ENCODE measurements around the gene ARHGEF7.
"Not testable (repeated sequence)": the region's sequence is repeated elsewhere in the genome, so short reads cannot be mapped to it uniquely, and the experiment has no call there.

ARHGEF7 gene

GRCh38 chr13:111171112-111171511 lies 56.0 kb downstream of the ARHGEF7 start:
- DNase-seq (ENCODE audit: low read depth in 3 of 3, low spot score in 1 of 3), result no peak

GRCh38 chr13:111171629-111172028 lies 56.5 kb downstream of the ARHGEF7 start:
- DNase-seq (ENCODE audit: low read depth in 3 of 3, low spot score in 1 of 3), result no peak

- DNase-seq (ENCODE audit: low read depth in 3 of 3, low spot score in 1 of 3), result no peak
These were observed 59.4 kb downstream of the ARHGEF7 start for GRCh38 chr13:111174377-111175114.

GRCh38 chr13:111175372-111175771 lies 60.3 kb downstream of the ARHGEF7 start:
- DNase-seq (ENCODE audit: low read depth in 3 of 3, low spot score in 1 of 3), result no peak

GRCh38 chr13:111175935-111176334 lies 60.8 kb downstream of the ARHGEF7 start:
- no peak for DNase-seq (ENCODE audit: low read depth in 3 of 3, low spot score in 1 of 3)

- no peak for DNase-seq (ENCODE audit: low read depth in 3 of 3, low spot score in 1 of 3)
These were observed 61.3 kb downstream of the ARHGEF7 start for GRCh38 chr13:111176421-111176820.

DNA sequence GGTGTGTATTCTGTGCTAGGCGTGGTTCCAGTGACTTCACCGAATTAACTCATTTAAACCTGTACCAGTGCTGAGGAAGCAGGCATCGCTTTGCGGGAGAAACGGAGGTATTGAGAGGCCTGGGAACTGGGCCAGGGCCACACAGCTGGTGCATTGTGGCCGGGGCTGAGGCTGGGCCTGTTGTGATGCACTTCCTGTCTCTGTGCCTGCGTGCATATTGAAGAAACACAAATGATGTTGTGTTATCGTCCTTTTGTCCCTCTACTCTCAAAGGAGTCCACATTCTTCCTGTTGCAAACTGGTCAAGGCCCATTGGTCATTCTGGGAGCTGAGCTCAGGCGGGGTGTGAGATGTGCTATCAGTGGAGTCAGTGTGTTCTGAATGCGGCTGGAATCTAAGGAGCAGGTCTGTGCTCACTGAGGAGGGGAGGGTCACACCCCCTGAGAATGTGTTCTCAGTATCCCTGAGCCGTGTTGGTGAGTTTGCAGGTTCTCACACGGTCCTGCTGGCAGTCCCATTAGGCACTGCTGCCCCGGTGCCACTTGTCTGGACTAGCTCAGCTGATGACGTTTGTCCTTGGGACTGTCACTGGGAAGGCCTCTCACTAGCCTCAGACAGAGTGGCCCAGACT lies 62.1 kb downstream of the ARHGEF7 start:
- peak in 1 of 3 donors; percentile 7 for DNase-seq (ENCODE audit: low read depth in 3 of 3, low spot score in 1 of 3)

GRCh38 chr13:111177921-111178320 lies 62.8 kb downstream of the ARHGEF7 start:
- no peak for DNase-seq (ENCODE audit: low read depth in 3 of 3, low spot score in 1 of 3)

DNA sequence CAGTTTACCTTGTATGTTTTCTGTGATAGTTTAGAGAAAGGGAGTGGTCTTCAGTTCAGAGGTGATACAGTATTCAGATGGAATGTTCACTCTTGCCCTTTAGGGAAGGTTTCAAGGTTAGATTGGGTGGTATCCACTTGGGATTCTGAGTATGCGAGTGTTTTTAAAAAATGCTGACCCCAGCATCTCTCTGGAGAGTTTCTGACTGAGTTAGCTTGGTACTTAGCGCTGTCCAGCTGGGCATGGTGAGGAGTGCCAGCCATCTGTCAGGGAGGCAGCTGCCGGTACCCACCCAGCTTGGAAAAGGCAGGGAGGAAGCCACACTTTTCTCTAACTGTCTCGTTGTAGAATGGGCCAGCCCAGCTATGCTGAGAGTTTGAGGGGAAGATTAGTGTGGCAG lies 63.3 kb downstream of the ARHGEF7 start:
- no peak for DNase-seq (ENCODE audit: low read depth in 3 of 3, low spot score in 1 of 3)

- DNase-seq (ENCODE audit: low read depth in 3 of 3, low spot score in 1 of 3), result no peak
These were observed 65.0 kb downstream of the ARHGEF7 start for GRCh38 chr13:111179908-111180760.

DNA sequence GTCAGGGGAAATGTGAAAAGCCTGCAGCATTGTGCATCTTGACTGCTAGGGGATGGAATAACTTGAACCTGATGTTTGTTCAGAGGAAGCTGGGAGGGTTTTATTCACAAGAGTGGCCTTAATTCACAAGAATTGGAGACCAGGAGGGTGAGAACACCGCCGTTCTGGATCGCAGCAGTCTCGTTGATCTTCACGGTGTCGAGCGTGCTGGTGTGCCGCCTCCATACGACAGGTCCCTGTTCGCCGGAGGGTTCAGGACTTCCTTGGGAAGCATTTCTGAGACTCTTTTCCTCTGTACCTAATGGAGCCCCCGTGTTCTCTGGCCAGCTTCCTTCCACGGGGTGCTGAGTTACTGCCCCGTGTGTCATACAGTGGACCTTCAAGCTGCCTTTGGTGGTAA lies 66.9 kb downstream of the ARHGEF7 start:
- DNase-seq (ENCODE audit: low read depth in 3 of 3, low spot score in 1 of 3), result no peak

- DNase-seq (ENCODE audit: low read depth in 3 of 3, low spot score in 1 of 3), result no peak
These were observed 68.1 kb downstream of the ARHGEF7 start for GRCh38 chr13:111183087-111183645.

DNA sequence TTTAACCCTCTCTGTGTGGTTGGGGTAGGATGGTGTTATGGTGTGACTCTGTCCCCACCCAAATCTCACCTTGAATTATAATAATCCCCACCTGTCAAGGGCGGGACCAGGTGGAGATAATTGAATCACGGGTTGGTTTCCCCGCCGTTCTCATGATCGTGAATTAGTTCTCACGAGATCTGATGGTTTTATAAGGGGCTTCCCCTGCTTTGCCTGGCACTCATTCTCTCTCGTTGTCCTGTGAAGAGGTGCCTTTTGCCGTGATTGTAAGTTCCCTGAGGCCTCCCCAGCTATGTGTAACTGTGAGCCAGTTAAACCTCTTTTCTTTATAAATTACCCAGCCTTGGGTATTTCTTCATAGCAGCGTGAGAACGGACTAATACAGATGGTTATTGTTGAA lies 68.8 kb downstream of the ARHGEF7 start:
- no peak for DNase-seq (ENCODE audit: low read depth in 3 of 3, low spot score in 1 of 3)

- DNase-seq (ENCODE audit: low read depth in 3 of 3, low spot score in 1 of 3), result peak in 1 of 3 donors; percentile 16
These were observed 69.6 kb downstream of the ARHGEF7 start for GRCh38 chr13:111184458-111185401.

- DNase-seq (ENCODE audit: low read depth in 3 of 3, low spot score in 1 of 3), result no peak
These were observed 71.3 kb downstream of the ARHGEF7 start for GRCh38 chr13:111186305-111186935.

DNA sequence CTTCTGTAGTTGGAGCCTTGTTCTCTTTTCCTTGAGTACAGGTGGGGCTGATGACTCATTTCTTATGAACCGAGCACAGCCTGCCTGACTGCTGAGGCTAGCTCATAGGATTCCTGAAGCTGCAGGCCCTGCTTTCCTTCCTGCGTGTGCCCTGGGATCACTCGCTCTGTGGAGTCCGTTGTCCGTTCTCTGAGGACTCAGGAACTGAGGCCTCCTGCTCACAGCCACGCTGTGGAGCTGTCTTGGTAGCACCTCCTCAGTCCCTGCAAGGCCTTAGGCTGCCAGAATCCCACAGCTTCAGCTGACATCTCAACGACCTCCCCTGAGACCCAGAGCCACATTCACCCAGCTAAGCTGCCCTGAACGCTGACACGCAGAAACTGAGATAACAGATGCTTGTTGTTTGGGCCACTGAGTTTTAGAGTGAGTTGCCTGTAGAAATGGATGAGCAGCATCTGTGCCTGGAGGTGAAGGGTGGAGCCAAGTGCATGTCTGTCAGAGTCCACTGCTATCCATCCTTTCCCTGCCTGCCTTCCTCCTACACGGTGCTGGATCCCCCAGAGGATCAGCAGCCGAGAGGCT lies 72.9 kb downstream of the ARHGEF7 start:
- DNase-seq (ENCODE audit: low read depth in 3 of 3, low spot score in 1 of 3), result no peak

- DNase-seq (ENCODE audit: low read depth in 3 of 3, low spot score in 1 of 3), result peak in 2 of 3 donors; percentile 35 to 36
These were observed 74.0 kb downstream of the ARHGEF7 start for GRCh38 chr13:111189064-111189505.

DNA sequence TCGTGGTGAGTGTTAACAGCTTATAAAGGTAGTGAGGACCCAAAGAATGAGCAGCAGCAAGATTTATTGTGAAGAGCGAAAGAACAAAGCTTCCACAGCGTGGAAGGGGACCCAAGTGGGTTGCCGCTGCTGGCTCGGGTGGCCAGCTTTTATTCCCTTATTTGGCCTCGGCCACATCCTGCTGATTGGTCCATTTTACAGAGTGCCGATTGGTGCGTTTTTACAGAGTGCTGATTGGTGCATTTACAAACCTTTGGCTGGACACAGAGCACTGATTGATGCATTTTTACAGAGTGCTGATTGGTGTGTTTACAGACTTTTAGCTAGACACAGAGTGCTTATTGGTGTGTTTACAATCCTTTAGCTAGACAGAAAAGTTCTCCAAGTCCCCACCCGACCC lies 74.4 kb downstream of the ARHGEF7 start:
- not testable (repeated sequence) for DNase-seq (ENCODE audit: low read depth in 3 of 3, low spot score in 1 of 3)

GRCh38 chr13:111193223-111193622 lies 78.1 kb downstream of the ARHGEF7 start:
- not testable (repeated sequence) for DNase-seq (ENCODE audit: low read depth in 3 of 3, low spot score in 1 of 3)
